Brain microvascular endothelial cell (primary cell): ENCODE measurements around the gene GTF2H2.
"Not testable (repeated sequence)": the region's sequence is repeated elsewhere in the genome, so short reads cannot be mapped to it uniquely, and the experiment has no call there.

ENCODE experiments used
- DNase-seq: peaks from one replicate; pipeline ENCODE4 v3.0.0-alpha.2; 2020
- H3K27ac ChIP-seq: fragments of 250-450 bp; sonication (Bioruptor Pico); 2 replicates; pipeline ENCODE4 v1.5.1; 2020; ENCODE audit warnings: mild to moderate bottlenecking, moderate library complexity
- H3K27me3 ChIP-seq: fragments of 250-450 bp; sonication (Bioruptor Pico); replicated peaks from 2 replicates; pipeline ENCODE4 v1.5.1; 2020; ENCODE audit warnings: mild to moderate bottlenecking
- H3K36me3 ChIP-seq: fragments of 250-450 bp; sonication (Bioruptor Pico); replicated peaks from 2 replicates; pipeline ENCODE4 v1.5.1; 2020; ENCODE audit warnings: mild to moderate bottlenecking
- H3K4me3 ChIP-seq: 2 replicates; pipeline ENCODE4 v1.5.1; 2011; ENCODE audit warnings: low read depth, mild to moderate bottlenecking, control low read depth, low read length, moderate library complexity
- in situ Hi-C: cut with HindIII; loops from 2 replicates; pipeline ENCODE4 v1.10.0; 2017; ENCODE audit warnings: low sequenced_read_pairs, low pct_ligation_motif_present

The GTF2H2 gene

GRCh38 chr5:71067262-71067928, at the start of gene GTF2H2:
Gene GTF2H2, minus strand, starts transcription at chr5:71067676. Its CDS starts 4,913 bp downstream, at chr5:71062763.
- H3K36me3 ChIP-seq, H3K27ac ChIP-seq, in situ Hi-C loops, H3K27me3 ChIP-seq, H3K4me3 ChIP-seq, DNase-seq: not testable (repeated sequence)

DNA sequence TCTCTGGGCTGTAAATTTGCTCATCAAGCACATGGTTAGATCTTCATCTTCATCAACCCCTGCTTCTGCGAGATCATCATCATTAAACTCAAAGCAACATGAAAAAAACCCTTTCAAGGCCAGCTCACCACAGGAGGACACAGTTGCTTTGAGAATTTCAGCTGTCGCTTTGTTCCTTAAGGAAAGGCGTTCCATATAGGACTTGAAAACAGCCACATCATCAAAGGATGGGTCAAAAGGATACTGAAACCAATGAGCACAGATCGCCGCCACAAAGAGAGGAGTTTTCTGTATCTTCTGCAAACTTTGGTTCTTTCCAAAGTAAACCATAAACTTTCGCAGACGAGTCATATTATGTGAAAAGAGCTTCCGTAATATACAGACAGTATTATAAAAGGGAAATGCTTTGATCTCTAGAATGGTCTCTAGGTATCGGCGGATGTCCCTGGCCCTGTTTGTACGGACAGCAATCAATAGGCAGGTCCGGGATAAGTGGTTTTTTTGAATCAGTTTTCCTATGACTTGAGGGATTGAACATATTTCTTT, 42.3 kb upstream of the GTF2H2 start:
- in situ Hi-C loops = not testable (repeated sequence)

DNA sequence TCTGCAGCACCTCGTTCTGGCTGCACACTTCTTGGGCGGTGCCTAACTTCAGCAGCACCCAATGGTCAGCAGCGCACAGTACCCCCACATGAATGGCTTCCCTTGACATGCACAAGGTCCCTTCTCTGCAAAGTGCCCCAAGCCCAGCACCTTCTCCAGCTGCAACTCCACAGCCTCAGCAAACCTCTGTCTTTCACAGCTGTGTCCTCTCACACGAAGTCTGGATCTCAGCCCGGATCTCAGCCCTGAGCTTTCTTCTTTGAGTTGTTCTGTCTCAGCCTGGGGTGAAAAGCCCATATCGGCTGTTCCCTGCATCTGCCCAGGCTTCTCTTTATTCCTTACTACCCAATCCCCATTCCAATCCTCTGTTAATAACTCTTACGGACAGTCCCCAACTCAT, 32.5 kb upstream of the GTF2H2 start:
- in situ Hi-C loops, H3K27ac ChIP-seq: not testable (repeated sequence)

More for the DNA sequence above, 42.3 kb upstream of the GTF2H2 start:
- H3K36me3 ChIP-seq, DNase-seq, H3K27ac ChIP-seq, H3K27me3 ChIP-seq, H3K4me3 ChIP-seq: not testable (repeated sequence)

DNA sequence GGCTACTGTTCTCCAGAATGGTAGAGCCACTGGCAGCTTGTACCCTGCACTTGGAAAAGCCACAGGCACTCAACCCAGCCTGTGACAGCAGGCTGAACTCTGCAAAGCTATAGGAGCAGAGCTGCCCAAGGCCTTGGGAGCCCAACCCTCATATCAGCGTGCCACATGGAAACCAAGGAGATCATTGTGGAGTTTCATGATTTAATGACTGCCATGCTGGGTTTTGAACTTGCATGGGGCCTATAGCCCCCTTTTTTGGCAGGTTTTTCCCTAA, 30.4 kb upstream of the GTF2H2 start:
- H3K36me3 ChIP-seq, DNase-seq, H3K27ac ChIP-seq, H3K4me3 ChIP-seq, in situ Hi-C loops, H3K27me3 ChIP-seq: not testable (repeated sequence)

More for the DNA sequence above, 32.5 kb upstream of the GTF2H2 start:
- DNase-seq, H3K4me3 ChIP-seq, H3K36me3 ChIP-seq, H3K27me3 ChIP-seq: not testable (repeated sequence)

- DNase-seq, in situ Hi-C loops, H3K27me3 ChIP-seq, H3K36me3 ChIP-seq, H3K27ac ChIP-seq, H3K4me3 ChIP-seq: not testable (repeated sequence)
Observed at GRCh38 chr5:71097173-71097929, 29.9 kb upstream of the GTF2H2 start.

DNA sequence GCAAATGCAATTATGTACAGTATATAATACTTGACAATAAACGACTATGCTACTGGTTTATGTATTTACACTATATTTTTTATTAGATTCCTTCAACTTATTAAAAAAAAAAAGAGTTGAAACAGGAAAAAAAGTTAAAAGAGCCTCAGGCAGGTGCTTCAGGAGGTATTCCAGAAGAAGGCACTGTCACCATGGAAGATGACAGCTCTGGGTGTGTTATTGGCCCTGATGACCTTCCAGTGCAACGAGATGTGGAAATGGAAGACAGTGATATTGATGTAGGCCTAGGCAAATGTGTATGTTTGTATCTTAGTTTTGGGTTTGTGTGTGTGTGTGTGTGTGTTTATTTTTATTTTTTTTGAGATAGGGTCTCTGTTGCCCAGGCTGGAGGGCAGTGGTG, 22.3 kb upstream of the GTF2H2 start:
- in situ Hi-C loops, H3K36me3 ChIP-seq, H3K27me3 ChIP-seq, DNase-seq, H3K27ac ChIP-seq, H3K4me3 ChIP-seq: not testable (repeated sequence)

DNA sequence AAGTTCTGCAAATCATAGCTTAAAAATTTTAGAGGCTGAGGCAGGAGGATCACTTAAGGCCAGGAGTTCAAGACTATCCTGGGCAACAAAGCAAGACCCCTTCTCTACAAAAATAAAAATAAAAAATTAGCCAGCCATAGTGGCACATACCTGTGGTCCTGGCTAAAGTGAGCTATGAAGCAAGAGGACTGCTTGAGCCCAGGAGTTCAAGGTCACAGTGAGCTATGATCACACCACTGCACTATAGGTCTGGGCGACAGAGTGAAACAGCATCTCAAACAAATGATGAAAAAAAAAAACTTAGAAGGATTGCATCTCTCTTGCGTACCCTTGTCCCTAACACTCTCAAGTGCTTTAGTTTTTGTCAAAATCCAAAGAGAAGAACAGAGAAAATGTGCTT, 21.3 kb upstream of the GTF2H2 start:
- in situ Hi-C loops, H3K36me3 ChIP-seq, DNase-seq, H3K27me3 ChIP-seq, H3K4me3 ChIP-seq, H3K27ac ChIP-seq: not testable (repeated sequence)

- H3K27ac ChIP-seq, H3K27me3 ChIP-seq, H3K36me3 ChIP-seq, in situ Hi-C loops, H3K4me3 ChIP-seq, DNase-seq: not testable (repeated sequence)
Observed at GRCh38 chr5:71086145-71086544, 18.7 kb upstream of the GTF2H2 start.

GRCh38 chr5:71084280-71085063, 17.0 kb upstream of the GTF2H2 start:
- H3K36me3 ChIP-seq, in situ Hi-C loops, H3K4me3 ChIP-seq, H3K27me3 ChIP-seq, DNase-seq, H3K27ac ChIP-seq: not testable (repeated sequence)

GRCh38 chr5:71082898-71083297, 15.4 kb upstream of the GTF2H2 start:
- DNase-seq, H3K27me3 ChIP-seq, H3K27ac ChIP-seq, in situ Hi-C loops, H3K36me3 ChIP-seq, H3K4me3 ChIP-seq: not testable (repeated sequence)

- in situ Hi-C loops, H3K4me3 ChIP-seq: not testable (repeated sequence)
Observed at GRCh38 chr5:71082340-71082739, 14.9 kb upstream of the GTF2H2 start.

DNA sequence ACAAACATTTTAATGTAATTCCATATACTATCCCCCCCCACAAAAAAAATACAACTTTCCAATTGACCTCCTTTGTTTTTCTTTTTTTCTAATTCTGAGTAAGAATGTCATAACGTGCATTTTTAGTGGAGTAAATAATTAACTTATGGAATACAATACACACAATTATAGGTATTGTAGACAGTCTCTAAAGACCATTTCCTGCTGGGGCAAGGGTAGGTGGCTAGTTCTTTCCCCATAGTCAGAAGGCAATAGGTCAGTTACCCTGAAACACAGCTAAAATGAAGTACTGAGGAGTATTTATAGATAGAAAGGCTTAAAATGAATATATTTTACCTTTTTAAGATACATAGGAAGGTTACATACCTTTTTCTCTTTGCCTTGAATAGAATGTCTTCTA, 6.2 kb downstream of the GTF2H2 start:
- H3K27me3 ChIP-seq, H3K4me3 ChIP-seq, H3K27ac ChIP-seq, DNase-seq, in situ Hi-C loops, H3K36me3 ChIP-seq: not testable (repeated sequence)

More at GRCh38 chr5:71082340-71082739, 14.9 kb upstream of the GTF2H2 start:
- not testable (repeated sequence) for H3K27me3 ChIP-seq, H3K36me3 ChIP-seq, DNase-seq, H3K27ac ChIP-seq

DNA sequence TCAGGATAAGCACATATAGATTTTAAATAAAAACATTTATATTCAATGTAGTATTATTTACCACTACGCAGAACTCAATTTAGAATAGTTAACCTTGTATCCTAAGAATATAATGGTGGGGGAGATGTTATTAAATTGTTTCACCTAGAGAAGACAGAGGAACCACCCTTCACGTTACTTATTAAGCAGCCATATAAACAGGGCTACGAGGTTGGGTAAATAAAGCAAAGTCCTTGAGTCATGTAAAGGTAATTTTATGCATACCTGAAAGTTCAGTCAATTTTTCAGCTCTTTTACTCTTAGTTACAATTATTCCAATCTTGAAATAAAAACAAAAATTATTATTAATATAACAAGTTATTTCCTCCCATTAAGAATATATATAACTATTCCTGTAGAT, 8.1 kb downstream of the GTF2H2 start:
- H3K27me3 ChIP-seq, in situ Hi-C loops, DNase-seq, H3K36me3 ChIP-seq, H3K27ac ChIP-seq, H3K4me3 ChIP-seq: not testable (repeated sequence)

DNA sequence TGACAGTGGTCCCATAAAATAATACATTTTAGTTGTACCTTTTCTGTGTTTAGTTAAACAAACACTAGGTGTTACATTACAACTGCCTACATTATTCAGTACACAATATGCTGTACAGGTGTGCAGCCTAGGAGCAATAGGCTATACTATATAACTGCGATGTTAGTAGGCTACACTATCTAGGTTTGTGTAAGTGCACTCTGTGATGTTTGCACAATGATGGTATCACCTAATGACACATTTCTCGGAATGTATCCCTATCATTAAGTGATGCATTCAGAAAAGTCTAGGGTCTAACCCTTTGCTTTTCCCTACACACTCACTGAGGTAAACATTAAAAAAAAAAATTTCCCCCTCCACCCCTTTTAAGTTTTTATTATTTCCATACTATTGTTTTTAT, 22.7 kb downstream of the GTF2H2 start:
- in situ Hi-C loops, DNase-seq, H3K36me3 ChIP-seq, H3K27me3 ChIP-seq, H3K27ac ChIP-seq, H3K4me3 ChIP-seq: not testable (repeated sequence)
